T follicular helper cell (primary cell): ENCODE data around the gene SLC6A13.
"Not testable (repeated sequence)": the region's sequence is repeated elsewhere in the genome, so short reads cannot be mapped to it uniquely, and the experiment has no call there.

Experiments used
- DNase-seq: peaks from one replicate; pipeline ENCODE4 v3.0.0-alpha.2; 2020; ENCODE audit warnings: low read depth

The SLC6A13 gene

GRCh38 chr12:264269-264668, 1.6 kb upstream of the SLC6A13 start:
- no peak for DNase-seq

GRCh38 chr12:263574-263973, 938 bp upstream of the SLC6A13 start:
- no peak for DNase-seq

- DNase-seq: no peak
Observed at GRCh38 chr12:262113-262512, 523 bp downstream of the SLC6A13 start.

GRCh38 chr12:257521-258321, 4.9 kb downstream of the SLC6A13 start:
- no peak for DNase-seq

GRCh38 chr12:256958-257357, 5.7 kb downstream of the SLC6A13 start:
- DNase-seq: no peak

GRCh38 chr12:256225-256624, 6.4 kb downstream of the SLC6A13 start:
- no peak for DNase-seq

GRCh38 chr12:254912-255311, 7.7 kb downstream of the SLC6A13 start:
- DNase-seq: no peak

- no peak for DNase-seq
Observed at GRCh38 chr12:254039-254438, 8.6 kb downstream of the SLC6A13 start.

GRCh38 chr12:253116-253831, 9.4 kb downstream of the SLC6A13 start:
- no peak for DNase-seq

- DNase-seq: no peak
Observed at GRCh38 chr12:252636-253035, 10.0 kb downstream of the SLC6A13 start.

- DNase-seq: no peak
Observed at GRCh38 chr12:247271-247670, 15.4 kb downstream of the SLC6A13 start.

- DNase-seq: no peak
Observed at GRCh38 chr12:243381-243780, 19.3 kb downstream of the SLC6A13 start.

GRCh38 chr12:242496-242895, 20.1 kb downstream of the SLC6A13 start:
- no peak for DNase-seq

- no peak for DNase-seq
Observed at GRCh38 chr12:241266-241665, 21.4 kb downstream of the SLC6A13 start.

GRCh38 chr12:240566-240965, 22.1 kb downstream of the SLC6A13 start:
- no peak for DNase-seq

GRCh38 chr12:238736-239398, 23.8 kb downstream of the SLC6A13 start:
- no peak for DNase-seq

- no peak for DNase-seq
Observed at GRCh38 chr12:238116-238515, 24.5 kb downstream of the SLC6A13 start.

GRCh38 chr12:237026-237815, 25.4 kb downstream of the SLC6A13 start:
- DNase-seq: no peak

- DNase-seq: no peak
Observed at GRCh38 chr12:236445-236844, 26.2 kb downstream of the SLC6A13 start.

GRCh38 chr12:235967-236366, 26.7 kb downstream of the SLC6A13 start:
- not testable (repeated sequence) for DNase-seq

- no peak for DNase-seq
Observed at GRCh38 chr12:234891-235415, 27.7 kb downstream of the SLC6A13 start.

GRCh38 chr12:234019-234418, 28.6 kb downstream of the SLC6A13 start:
- DNase-seq: no peak
